ENCODE data around the gene PLCH1.

GRCh38 chr3:155639462-155640055, 105.3 kb downstream of the PLCH1 start:
- no peak for TF ChIP-seq CTCF (IDR thresholded peaks at IDR 0.05)
- no peak for TF ChIP-seq POLR2A (IDR thresholded peaks at IDR 0.05)

Data from adrenal gland (tissue), 5 donors.